ENCODE measurements around the gene ALOXE3. TPM values are rescaled to one million over a fixed set of nuclear protein-coding genes. Genes with fewer than 3 reads are reported as not detected.

Gene ALOXE3
- total and polyA plus RNA-seq, 8 donors = 0.12 to 0.43 TPM; not detected in 6

GRCh38 chr17:8056976-8057625 lies 61.2 kb downstream of the ALOXE3 start:
- Histone ChIP-seq H3K27ac (peak overlapping the region; percentile 80 to 86 (median 83)), H3K36me3 (no peaks in the 10 kb centered on the region), H3K9me3 (no peaks in the 10 kb centered on the region), H3K4me3 (peak overlapping the region; percentile 13 to 31 (median 20)), H3K4me1 (peaks cover 18 to 64% (median 35%) of the 10 kb centered on the region in 4 donors), H3K27me3 (peaks cover 0 to 55% (median 7%) of the 10 kb centered on the region in 3 donors)
- TF ChIP-seq POLR2A (IDR thresholded peaks at IDR 0.05) (no peak), EP300 (IDR thresholded peaks at IDR 0.05) (no peak), POLR2AphosphoS5 (IDR thresholded peaks at IDR 0.05) (no peak)
- 19 to 36% (median 30%) methylated on average over 17 of the region's 17 CpGs for WGBS, 5 donors
- intact Hi-C loops (cut with DNase I; ENCODE audit: low total_unique reads) = no loop called here
- peak; percentile 54 to 59 for DNase-seq

DNA sequence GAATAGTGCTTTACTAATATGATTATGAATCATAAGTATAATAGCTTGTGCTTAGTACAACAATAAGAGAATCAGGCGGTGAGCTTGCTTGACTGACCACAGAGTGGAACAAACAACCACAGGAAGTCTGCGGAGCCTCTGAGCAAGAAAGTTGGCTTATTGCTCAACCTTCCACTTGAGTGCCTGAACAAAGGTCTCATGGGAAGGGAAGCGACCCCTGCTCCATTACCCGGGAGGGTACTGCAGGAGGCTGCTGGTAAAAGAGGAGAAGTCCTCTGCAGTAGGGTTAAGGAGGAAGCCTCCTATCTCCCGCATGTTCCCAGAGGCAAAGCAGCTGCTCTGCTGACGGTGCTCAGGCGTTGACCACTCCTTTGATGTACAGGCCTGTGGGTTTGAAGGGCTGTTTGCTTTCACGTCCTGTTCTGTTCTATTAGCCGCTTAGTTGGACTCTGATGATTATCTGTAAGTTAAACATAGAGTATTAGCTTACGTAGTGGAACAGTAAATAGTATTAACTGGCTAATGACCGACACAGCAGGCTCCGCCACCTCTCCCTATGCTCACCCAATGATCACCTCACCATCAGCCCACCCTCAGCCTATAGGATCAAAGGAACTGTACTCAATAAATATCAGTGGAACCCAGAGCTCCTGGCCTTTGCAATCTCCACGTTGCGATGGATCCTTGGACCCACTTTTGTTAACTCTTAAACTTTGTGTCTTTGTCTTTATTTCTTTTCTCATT lies 61.9 kb downstream of the ALOXE3 start:
- H3K27ac ChIP-seq = peak overlapping the region; percentile 80 to 92 (median 83)
- DNase-seq = peak; percentile 81
- TF ChIP-seq POLR2A (IDR thresholded peaks at IDR 0.05) = peak in 1 of 4 donors; percentile 55
- peak; percentile 46 to 85 (median 80) for TF ChIP-seq POLR2AphosphoS5 (IDR thresholded peaks at IDR 0.05)
- TF ChIP-seq EP300 (IDR thresholded peaks at IDR 0.05) = no peak
- WGBS, 5 donors = 11 to 22% (median 12%) methylated on average over 14 of the region's 14 CpGs
- H3K4me3 ChIP-seq = peak overlapping the region in 2 of 4 donors; percentile 13 to 31
- intact Hi-C loops (cut with DNase I; ENCODE audit: low total_unique reads) = no loop called here
- peaks cover 0 to 48% (median under 1%) of the 10 kb centered on the region in 3 donors for H3K27me3 ChIP-seq
- H3K9me3 ChIP-seq = no peaks in the 10 kb centered on the region
- no peaks in the 10 kb centered on the region for H3K36me3 ChIP-seq
- H3K4me1 ChIP-seq = peaks cover 18 to 60% (median 35%) of the 10 kb centered on the region in 4 donors

GRCh38 chr17:8055851-8056231 lies 62.5 kb downstream of the ALOXE3 start:
- H3K4me3 ChIP-seq = no peak overlapping the region
- no peak for DNase-seq
- TF ChIP-seq EP300 (IDR thresholded peaks at IDR 0.05) (no peak), POLR2A (IDR thresholded peaks at IDR 0.05) (no peak), POLR2AphosphoS5 (IDR thresholded peaks at IDR 0.05) (no peak), CTCF (IDR thresholded peaks at IDR 0.05) (no peak)
- no peaks in the 10 kb centered on the region for H3K36me3 ChIP-seq
- no peaks in the 10 kb centered on the region for H3K9me3 ChIP-seq
- intact Hi-C loops (cut with DNase I; ENCODE audit: low total_unique reads) = no loop called here
- H3K4me1 ChIP-seq = peaks cover 18 to 56% (median 35%) of the 10 kb centered on the region in 4 donors
- 37 to 60% (median 46%) methylated on average over 3 of the region's 3 CpGs for WGBS, 5 donors
- peaks cover 0 to 42% (median 0%) of the 10 kb centered on the region in 3 donors for H3K27me3 ChIP-seq
- H3K27ac ChIP-seq = peak overlapping the region; percentile 80 to 92 (median 83)

DNA sequence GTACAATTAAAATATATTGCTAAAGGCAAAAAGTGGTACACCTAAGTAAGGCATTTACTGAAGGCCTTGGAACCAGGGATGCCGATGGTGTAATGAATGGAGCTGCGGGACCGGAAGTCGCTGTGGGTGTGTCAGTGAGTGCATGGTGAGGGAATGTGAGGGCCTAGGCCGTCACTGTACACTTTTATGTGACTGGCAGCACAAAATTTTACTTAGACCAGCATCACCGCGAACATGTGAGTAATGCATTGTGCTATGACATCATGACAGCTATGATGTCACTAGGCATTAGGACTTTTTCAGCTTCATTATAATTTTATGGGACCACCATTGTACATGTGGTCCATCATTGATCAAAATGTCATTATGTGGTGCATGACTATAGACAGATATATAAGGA lies 64.7 kb downstream of the ALOXE3 start:
- intact Hi-C loops (cut with DNase I; ENCODE audit: low total_unique reads) = no loop called here
- no peaks in the 10 kb centered on the region for H3K9me3 ChIP-seq
- peaks cover 0 to 20% (median 0%) of the 10 kb centered on the region in 3 donors for H3K27me3 ChIP-seq
- H3K4me1 ChIP-seq = peaks cover 18 to 37% (median 28%) of the 10 kb centered on the region in 4 donors
- H3K36me3 ChIP-seq = no peaks in the 10 kb centered on the region
- DNase-seq = peak in 1 of 2 donors; percentile 4
- TF ChIP-seq POLR2AphosphoS5 (IDR thresholded peaks at IDR 0.05) = no peak
- TF ChIP-seq EP300 (IDR thresholded peaks at IDR 0.05) = no peak
- WGBS, 5 donors = 93 to 99% (median 96%) methylated on average over 7 of the region's 7 CpGs
- no peak overlapping the region for H3K27ac ChIP-seq
- H3K4me3 ChIP-seq = no peak overlapping the region

DNA sequence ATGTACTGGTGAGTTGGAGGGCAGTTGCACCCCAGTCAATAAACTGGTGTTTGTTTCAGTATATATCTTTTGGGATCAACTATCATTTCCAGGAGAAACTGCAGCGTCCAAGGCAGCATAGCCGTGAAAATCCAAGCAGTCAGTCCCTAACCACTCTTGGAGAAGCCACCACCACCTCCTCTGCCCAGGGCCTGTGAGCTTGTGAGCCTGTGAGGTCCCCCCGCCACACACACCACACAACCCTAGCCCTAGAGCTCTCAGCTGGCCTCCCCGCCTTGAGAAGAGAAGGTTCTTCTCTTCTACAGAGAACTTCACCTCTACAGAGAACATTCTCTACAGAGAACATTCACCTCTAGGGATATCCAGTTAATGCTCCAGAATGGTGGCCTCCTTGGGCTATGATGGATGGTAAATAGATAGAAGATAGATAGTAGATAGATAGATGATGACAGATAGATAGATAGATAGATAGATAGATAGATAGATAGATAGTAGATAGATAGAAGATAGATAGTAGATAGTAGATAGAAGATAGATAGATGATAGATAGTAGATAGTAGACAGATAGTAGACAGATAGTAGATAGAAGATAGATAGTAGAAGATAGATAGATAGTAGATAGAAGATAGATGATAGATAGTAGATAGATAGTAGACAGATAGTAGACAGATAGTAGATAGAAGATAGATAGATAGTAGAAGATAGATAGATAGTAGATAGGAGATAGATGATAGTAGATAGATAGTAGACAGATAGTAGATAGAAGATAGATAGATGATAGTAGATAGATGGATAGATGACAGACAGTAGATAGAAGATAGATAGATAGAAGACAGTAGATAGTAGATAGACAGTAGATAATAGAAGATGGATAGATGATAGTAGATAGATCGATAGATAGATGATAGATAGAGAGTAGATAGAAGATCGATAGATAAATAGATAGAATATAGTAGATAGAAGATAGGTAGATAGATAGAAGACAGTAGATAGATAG lies 65.8 kb downstream of the ALOXE3 start:
- 86 to 95% (median 91%) methylated on average over 6 of the region's 6 CpGs for WGBS, 5 donors
- H3K27ac ChIP-seq = no peak overlapping the region
- H3K9me3 ChIP-seq = no peaks in the 10 kb centered on the region
- peaks cover 18 to 28% (median 22%) of the 10 kb centered on the region in 4 donors for H3K4me1 ChIP-seq
- H3K4me3 ChIP-seq = no peak overlapping the region
- peak in 1 of 2 donors; percentile 3 for DNase-seq
- TF ChIP-seq CTCF (IDR thresholded peaks at IDR 0.05) = no peak
- TF ChIP-seq EP300 (IDR thresholded peaks at IDR 0.05) = no peak
- TF ChIP-seq POLR2A (IDR thresholded peaks at IDR 0.05) = no peak
- no peak for TF ChIP-seq POLR2AphosphoS5 (IDR thresholded peaks at IDR 0.05)
- intact Hi-C loops (cut with DNase I; ENCODE audit: low total_unique reads) = no loop called here
- H3K36me3 ChIP-seq = no peaks in the 10 kb centered on the region
- peaks cover 0 to 18% (median 0%) of the 10 kb centered on the region in 3 donors for H3K27me3 ChIP-seq

All from stomach (tissue), 9 donors.